B cell (primary cell): Measurements from ENCODE around the gene RFC1. TPM values are rescaled to one million over a fixed set of nuclear protein-coding genes. Genes with fewer than 3 reads are reported as not detected.

ENCODE experiments used
- ATAC-seq: fragments of 200-7000 bp; cut with Tn5 transposase; one replicate; pipeline ENCODE4 v1.10.0; 2021; ENCODE audit warnings: low read depth, mild to moderate bottlenecking, moderate number of reproducible peaks, moderate library complexity
- CTCF ChIA-PET: fragments of 350-600 bp; sonication (Branson Sonifier 250); formaldehyde crosslinking; loops from one replicate; lab custom pipeline; 2021; ENCODE audit warnings: antibody characterized with exemption, inconsistent platforms; lab: Charles Lee
- POLR2A ChIA-PET: fragments of 350-600 bp; sonication (Branson Sonifier 250); formaldehyde crosslinking; loops from one replicate; lab custom pipeline; 2021; ENCODE audit warnings: antibody characterized with exemption; lab: Charles Lee
- DNase-seq: peaks from one replicate; pipeline ENCODE4 v3.0.0; 2013
- H2AFZ ChIP-seq: 2 replicates; pipeline ENCODE4 v1.6.1; 2012; ENCODE audit warnings: mild to moderate bottlenecking, low read depth, low read length; ENCODE audit not compliant: insufficient read depth, poor library complexity, severe bottlenecking
- H3K27ac ChIP-seq, 2 donors: 1 replicate in 1 of 2; 2 replicates in 1 of 2; pipeline ENCODE4 v1.5.1; 2012 to 2013; ENCODE audit warnings: low read length in 2 of 2, mild to moderate bottlenecking in 2 of 2, moderate library complexity in 1 of 2
- H3K27me3 ChIP-seq, 4 experiments: fragments of 200-600 bp in 1 of 4; sonication (generic) in 1 of 4; replicated peaks in 1 of 4; 1 replicate in 2 of 4; 2 replicates in 2 of 4; pipeline versions ENCODE4 v1.6.1 to v1.7.0; 2013 to 2016; ENCODE audit warnings: low read length in 3 of 4, mild to moderate bottlenecking in 2 of 4, mixed read lengths in 1 of 4, moderate library complexity in 1 of 4; ENCODE audit not compliant: insufficient read depth in 4 of 4, control insufficient read depth in 3 of 4; ENCODE audit errors: control extremely low read depth in 1 of 4
- H3K36me3 ChIP-seq, 2 experiments: replicated peaks in 1 of 2; 1 replicate in 1 of 2; 2 replicates in 1 of 2; pipeline versions ENCODE4 v1.6.1 to v1.7.1; 2013; ENCODE audit warnings: low read length in 1 of 2; ENCODE audit not compliant: insufficient read depth in 2 of 2, control insufficient read depth in 1 of 2; ENCODE audit errors: control extremely low read depth in 1 of 2, extremely low read depth in 1 of 2
- H3K4me1 ChIP-seq, 2 donors: fragments of 200-600 bp in 1 of 2; sonication (generic) in 1 of 2; 1 replicate in 1 of 2; 2 replicates in 1 of 2; pipeline versions ENCODE4 v1.5.1 to v1.6.1; 2013 to 2017; ENCODE audit warnings: low read length in 2 of 2; ENCODE audit not compliant: control insufficient read depth in 2 of 2, insufficient read depth in 2 of 2
- H3K4me2 ChIP-seq: replicated peaks from 2 replicates; pipeline ENCODE3; 2012; ENCODE audit warnings: mild to moderate bottlenecking, low read depth, low read length; ENCODE audit not compliant: poor library complexity, severe bottlenecking
- H3K4me3 ChIP-seq, 5 experiments: fragments of 200-600 bp in 1 of 5; sonication (generic) in 1 of 5; 1 replicate in 3 of 5; 2 replicates in 2 of 5; pipeline versions ENCODE4 v1.5.1 to v1.7.0; 2011 to 2016; ENCODE audit warnings: low read length in 4 of 5, mild to moderate bottlenecking in 4 of 5, low read depth in 2 of 5, control low read depth in 1 of 5, moderate library complexity in 1 of 5; ENCODE audit not compliant: insufficient read depth in 1 of 5; ENCODE audit errors: control extremely low read depth in 1 of 5, extremely low read depth in 1 of 5
- H3K79me2 ChIP-seq: fragments of 200-600 bp; sonication (generic); one replicate; pipeline ENCODE4 v1.6.0; 2016; ENCODE audit warnings: low read length; ENCODE audit not compliant: control insufficient read depth, insufficient read depth
- H3K9ac ChIP-seq: fragments of 200-600 bp; sonication (generic); 2 replicates; pipeline ENCODE4 v1.6.1; 2017; ENCODE audit warnings: mild to moderate bottlenecking, low read length, moderate library complexity
- H3K9me3 ChIP-seq, 3 donors: one replicate each; pipeline versions ENCODE4 v1.6.1 to v1.7.1; 2013; ENCODE audit warnings: low read length in 2 of 3; ENCODE audit not compliant: control insufficient read depth in 2 of 3, insufficient read depth in 1 of 3; ENCODE audit errors: control extremely low read depth in 1 of 3
- H4K20me1 ChIP-seq: 2 replicates; pipeline ENCODE4 v1.6.0; 2012; ENCODE audit warnings: mild to moderate bottlenecking, low read length; ENCODE audit not compliant: insufficient read depth, control insufficient read depth, poor library complexity, severe bottlenecking
- H3K27ac Mint-ChIP-seq: one replicate; pipeline ENCODE4 v1.8.0; 2021; ENCODE audit warnings: mixed read lengths
- H3K27me3 Mint-ChIP-seq: one replicate; pipeline ENCODE4 v1.8.0; 2021; ENCODE audit warnings: mixed read lengths
- H3K4me1 Mint-ChIP-seq: one replicate; pipeline ENCODE4 v1.8.0; 2021; ENCODE audit warnings: mixed read lengths
- H3K4me3 Mint-ChIP-seq: one replicate; pipeline ENCODE4 v1.8.0; 2021; ENCODE audit warnings: mixed read lengths
- H3K9me3 Mint-ChIP-seq: one replicate; pipeline ENCODE4 v1.8.0; 2022; ENCODE audit warnings: mixed read lengths; ENCODE audit not compliant: insufficient read depth
- CTCF ChIP-seq: fragments of 200-600 bp; IDR thresholded peaks from one replicate; pipeline ENCODE4 v1.8.0; 2022; ENCODE audit warnings: antibody characterized with exemption, mild to moderate bottlenecking
- EZH2 ChIP-seq: IDR thresholded peaks from 2 replicates; pipeline ENCODE4 v1.6.1; 2012; ENCODE audit warnings: borderline replicate concordance, low read depth, mild to moderate bottlenecking, moderate library complexity, low read length; ENCODE audit not compliant: insufficient read depth, poor library complexity, severe bottlenecking
- WGBS: methylation state at CpG from one replicate; pipeline ENCODE4 v1.1.5; 2013; ENCODE audit warnings: missing lambda C conversion rate; ENCODE audit not compliant: insufficient coverage; 5-methylcytosine and 5-hydroxymethylcytosine counted together
- intact Hi-C: fragments of 100-400 bp; cut with micrococcal nuclease; formaldehyde crosslinking; loops from one replicate; pipeline ENCODE4 v1.10.0; 2022
- polyA plus RNA-seq: library from polyadenylated mRNA; depleted of rRNA; stranded (reverse); fragments of >200 nt; gene quantifications from 2 replicates; pipeline ENCODE4 v1.2.3, GENCODE V29; 2012
- total RNA-seq, 2 donors: library from RNA; stranded (reverse); fragments of 120-200 nt in 1 of 2; gene quantifications; 1 replicate in 1 of 2; 2 replicates in 1 of 2; pipeline versions ENCODE4 v1.2.3 to v1.2.4, GENCODE V29; 2013 to 2022

RFC1 gene
- total and polyA plus RNA-seq, 2 donors (not counting 1 experiment from before 2014, with no cell fraction given) = 14.9 to 55.1 TPM

- Histone ChIP-seq H3K79me2 (no peaks in the 10 kb centered on the region), H3K4me3 (no peak overlapping the region), H3K9me3 (peaks cover 0 to 3% (median 0%) of the 10 kb centered on the region in 3 donors), H3K9ac (no peak overlapping the region), H3K27me3 (peaks cover 0 to 7% (median 0%) of the 10 kb centered on the region in 4 experiments), H3K4me2 (no peak overlapping the region), H3K27ac (no peak overlapping the region), H3K36me3 (no peaks in the 10 kb centered on the region), H4K20me1 (no peaks in the 10 kb centered on the region), H3K4me1 (no peaks in the 10 kb centered on the region), H2AFZ (no peak overlapping the region)
- WGBS = 98% methylated on average over 7 of the region's 11 CpGs
- ATAC-seq (no peak), DNase-seq (no peak)
- ChIA-PET CTCF (no interaction called here), POLR2A (no interaction called here)
- Mint-ChIP-seq H3K27me3 (peaks cover 18% of the 10 kb centered on the region), H3K4me3 (no peak overlapping the region), H3K4me1 (no peaks in the 10 kb centered on the region), H3K9me3 (peaks cover 4% of the 10 kb centered on the region), H3K27ac (no peak overlapping the region)
- TF ChIP-seq EZH2 (no peak), CTCF (no peak)
- intact Hi-C loops = no loop called here
Measured at GRCh38 chr4:39384563-39384962, 18.4 kb upstream of the RFC1 start.

GRCh38 chr4:39383690-39384089 is 17.5 kb upstream of the RFC1 start:
- ATAC-seq (no peak), DNase-seq (no peak)
- intact Hi-C loops = no loop called here
- ChIA-PET CTCF (no interaction called here), POLR2A (no interaction called here)
- Mint-ChIP-seq H3K4me1 (no peaks in the 10 kb centered on the region), H3K9me3 (peaks cover 4% of the 10 kb centered on the region), H3K27ac (no peak overlapping the region), H3K4me3 (no peak overlapping the region), H3K27me3 (peaks cover 24% of the 10 kb centered on the region)
- Histone ChIP-seq H3K9ac (no peak overlapping the region), H3K9me3 (peaks cover 0 to 3% (median 0%) of the 10 kb centered on the region in 3 donors), H3K79me2 (no peaks in the 10 kb centered on the region), H3K4me2 (no peak overlapping the region), H3K27me3 (peaks cover 0 to 7% (median 0%) of the 10 kb centered on the region in 4 experiments), H3K36me3 (no peaks in the 10 kb centered on the region), H3K4me3 (no peak overlapping the region), H3K27ac (no peak overlapping the region), H4K20me1 (no peaks in the 10 kb centered on the region), H3K4me1 (no peaks in the 10 kb centered on the region), H2AFZ (no peak overlapping the region)
- 64% methylated on average over 1 of the region's 1 CpG for WGBS
- TF ChIP-seq CTCF = no peak
- TF ChIP-seq EZH2 = no peak
